DMS79 (cell line): ENCODE results near the gene RANBP9.

Experiments used
- DNase-seq: peaks from one replicate; lab custom pipeline; 2025; lab: John Stamatoyannopoulos, UW

RANBP9 gene

GRCh38 chr6:13710552-13711323 lies 897 bp downstream of the RANBP9 start:
- no peak for DNase-seq

- DNase-seq: no peak
Measured at GRCh38 chr6:13709689-13710551, 1.7 kb downstream of the RANBP9 start.

GRCh38 chr6:13708736-13709135 lies 2.9 kb downstream of the RANBP9 start:
- no peak for DNase-seq

GRCh38 chr6:13703496-13703895 lies 8.1 kb downstream of the RANBP9 start:
- DNase-seq: no peak

GRCh38 chr6:13702809-13703302 lies 8.8 kb downstream of the RANBP9 start:
- no peak for DNase-seq

GRCh38 chr6:13700232-13700631 lies 11.4 kb downstream of the RANBP9 start:
- no peak for DNase-seq

- DNase-seq: no peak
Measured at GRCh38 chr6:13698715-13699114, 12.9 kb downstream of the RANBP9 start.

- DNase-seq: no peak
Measured at GRCh38 chr6:13697857-13698256, 13.8 kb downstream of the RANBP9 start.

- DNase-seq: no peak
Measured at GRCh38 chr6:13696226-13696625, 15.4 kb downstream of the RANBP9 start.

GRCh38 chr6:13695252-13695651 lies 16.4 kb downstream of the RANBP9 start:
- no peak for DNase-seq

GRCh38 chr6:13694562-13694961 lies 17.1 kb downstream of the RANBP9 start:
- no peak for DNase-seq

- no peak for DNase-seq
Measured at GRCh38 chr6:13689511-13690256, 22.0 kb downstream of the RANBP9 start.

GRCh38 chr6:13688692-13689196 lies 22.9 kb downstream of the RANBP9 start:
- no peak for DNase-seq

GRCh38 chr6:13687917-13688351 lies 23.7 kb downstream of the RANBP9 start:
- DNase-seq: no peak

- no peak for DNase-seq
Measured at GRCh38 chr6:13684855-13685254, 26.8 kb downstream of the RANBP9 start.

- DNase-seq: no peak
Measured at GRCh38 chr6:13683038-13683437, 28.6 kb downstream of the RANBP9 start.

GRCh38 chr6:13682346-13682745 lies 29.3 kb downstream of the RANBP9 start:
- DNase-seq: no peak

- no peak for DNase-seq
Measured at GRCh38 chr6:13681305-13682061, 30.2 kb downstream of the RANBP9 start.

- no peak for DNase-seq
Measured at GRCh38 chr6:13680448-13680968, 31.1 kb downstream of the RANBP9 start.

- DNase-seq: no peak
Measured at GRCh38 chr6:13679996-13680395, 31.6 kb downstream of the RANBP9 start.
